Measurements from ENCODE around the gene DPP10. TPM values are rescaled to one million over a fixed set of nuclear protein-coding genes. Genes with fewer than 3 reads are reported as not detected.

Gene DPP10
- total RNA-seq, 4 donors from 2014 or later = 3.3 to 6.6 (median 4.7) TPM

- H3K27ac ChIP-seq (replicated peaks in 1 of 4) = no peak overlapping the region
These were observed 615.0 kb downstream of the DPP10 start for GRCh38 chr2:115057473-115057872.

GRCh38 chr2:115070002-115070401 is 627.6 kb downstream of the DPP10 start:
- Histone ChIP-seq H3K27ac (replicated peaks in 1 of 4) (no peak overlapping the region), H3K4me3 (no peak overlapping the region), H3K4me1 (no peaks in the 10 kb centered on the region), H3K36me3 (no peaks in the 10 kb centered on the region), H3K27me3 (no peaks in the 10 kb centered on the region), H3K9me3 (no peaks in the 10 kb centered on the region)
- intact Hi-C loops (cut with DNase I) = no loop called here
- no peak for TF ChIP-seq CTCF (IDR thresholded peaks at IDR 0.05)
- TF ChIP-seq POLR2AphosphoS5 (IDR thresholded peaks at IDR 0.05) = no peak
- TF ChIP-seq EP300 (IDR thresholded peaks at IDR 0.05) = no peak
- no peak for TF ChIP-seq POLR2A (IDR thresholded peaks at IDR 0.05; ENCODE audit: low read depth)
- no peak for DNase-seq (ENCODE audit: extremely low spot score)

More at GRCh38 chr2:115057473-115057872, 615.0 kb downstream of the DPP10 start:
- Histone ChIP-seq H3K9me3 (no peaks in the 10 kb centered on the region), H3K4me1 (no peaks in the 10 kb centered on the region), H3K27me3 (no peaks in the 10 kb centered on the region), H3K36me3 (no peaks in the 10 kb centered on the region), H3K4me3 (no peak overlapping the region)
- WGBS = 55% methylated on average over 2 of the region's 2 CpGs
- TF ChIP-seq CTCF (IDR thresholded peaks at IDR 0.05) = no peak
- no peak for TF ChIP-seq POLR2AphosphoS5 (IDR thresholded peaks at IDR 0.05)
- TF ChIP-seq POLR2A (IDR thresholded peaks at IDR 0.05; ENCODE audit: low read depth) = no peak
- no peak for TF ChIP-seq EP300 (IDR thresholded peaks at IDR 0.05)
- intact Hi-C loops (cut with DNase I) = no loop called here
- no peak for DNase-seq (ENCODE audit: extremely low spot score)

GRCh38 chr2:115071534-115071933 is 629.1 kb downstream of the DPP10 start:
- DNase-seq (ENCODE audit: extremely low spot score) = no peak
- 83% methylated on average over 4 of the region's 4 CpGs for WGBS
- TF ChIP-seq POLR2AphosphoS5 (IDR thresholded peaks at IDR 0.05) = no peak
- no peak for TF ChIP-seq POLR2A (IDR thresholded peaks at IDR 0.05; ENCODE audit: low read depth)
- TF ChIP-seq CTCF (IDR thresholded peaks at IDR 0.05) = no peak
- no peak for TF ChIP-seq EP300 (IDR thresholded peaks at IDR 0.05)
- Histone ChIP-seq H3K9me3 (no peaks in the 10 kb centered on the region), H3K27me3 (no peaks in the 10 kb centered on the region), H3K36me3 (no peaks in the 10 kb centered on the region), H3K27ac (replicated peaks in 1 of 4) (no peak overlapping the region), H3K4me3 (no peak overlapping the region), H3K4me1 (no peaks in the 10 kb centered on the region)
- intact Hi-C loops (cut with DNase I) = no loop called here

GRCh38 chr2:115075800-115076199 is 633.4 kb downstream of the DPP10 start:
- Histone ChIP-seq H3K9me3 (no peaks in the 10 kb centered on the region), H3K27ac (replicated peaks in 1 of 4) (no peak overlapping the region), H3K27me3 (no peaks in the 10 kb centered on the region), H3K4me1 (no peaks in the 10 kb centered on the region), H3K36me3 (no peaks in the 10 kb centered on the region), H3K4me3 (no peak overlapping the region)
- intact Hi-C loops (cut with DNase I) = no loop called here
- TF ChIP-seq CTCF (IDR thresholded peaks at IDR 0.05) (no peak), POLR2A (IDR thresholded peaks at IDR 0.05; ENCODE audit: low read depth) (no peak)
- WGBS = 79% methylated on average over 2 of the region's 2 CpGs
- DNase-seq (ENCODE audit: extremely low spot score) = no peak

- intact Hi-C loops (cut with DNase I) = no loop called here
- Histone ChIP-seq H3K4me3 (no peak overlapping the region), H3K27me3 (no peaks in the 10 kb centered on the region), H3K27ac (replicated peaks in 1 of 4) (no peak overlapping the region), H3K9me3 (no peaks in the 10 kb centered on the region), H3K4me1 (no peaks in the 10 kb centered on the region), H3K36me3 (no peaks in the 10 kb centered on the region)
- TF ChIP-seq EP300 (IDR thresholded peaks at IDR 0.05) (no peak), CTCF (IDR thresholded peaks at IDR 0.05) (no peak), POLR2AphosphoS5 (IDR thresholded peaks at IDR 0.05) (no peak), POLR2A (IDR thresholded peaks at IDR 0.05; ENCODE audit: low read depth) (no peak)
- no peak for DNase-seq (ENCODE audit: extremely low spot score)
- 25% methylated on average over 1 of the region's 1 CpG for WGBS
These were observed 635.2 kb downstream of the DPP10 start for GRCh38 chr2:115077626-115078025.

Measured in esophagus muscularis mucosa (tissue), 4 donors.